OCI-LY7 (cell line): Measurements from ENCODE around the gene TLX3.

ENCODE experiments used
- EZH2phosphoT487 ChIP-seq: fragments of 200-600 bp; sonication (generic); IDR thresholded peaks from 2 replicates; pipeline ENCODE4 v1.6.1; 2018; ENCODE audit warnings: low read depth, borderline replicate concordance, mild to moderate bottlenecking, mixed run types, antibody characterized with exemption, low read length, moderate library complexity, mixed read lengths
- TF ChIP-seq, protein P1 (sequence below): fragments of 200-600 bp; sonication (generic); conservative IDR thresholded peaks from 2 replicates; pipeline ENCODE4 v1.5.1; 2014; ENCODE audit warnings: mild to moderate bottlenecking, antibody characterized with exemption, low read length, moderate library complexity, mixed read lengths

DNA sequence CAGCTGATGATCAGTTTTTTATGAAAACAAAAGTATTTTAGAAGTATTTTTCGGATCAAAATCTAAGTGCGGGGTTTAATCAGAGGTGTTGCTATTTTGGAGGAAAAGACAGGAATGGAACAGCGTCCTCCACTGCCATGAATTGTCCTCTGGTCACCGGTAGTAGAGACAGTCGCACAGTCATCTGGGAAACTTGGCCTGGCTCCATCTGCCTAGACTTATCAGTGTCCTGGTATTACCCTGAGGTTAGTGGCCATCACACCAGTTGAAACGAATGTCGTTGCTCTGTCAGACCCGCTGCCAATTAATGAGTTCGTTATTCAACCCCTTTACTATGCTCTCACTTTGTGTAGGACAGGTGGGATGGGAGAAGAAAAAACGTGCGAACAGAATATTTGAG is 8.2 kb downstream of the TLX3 start:
- TF ChIP-seq, protein P1, sequence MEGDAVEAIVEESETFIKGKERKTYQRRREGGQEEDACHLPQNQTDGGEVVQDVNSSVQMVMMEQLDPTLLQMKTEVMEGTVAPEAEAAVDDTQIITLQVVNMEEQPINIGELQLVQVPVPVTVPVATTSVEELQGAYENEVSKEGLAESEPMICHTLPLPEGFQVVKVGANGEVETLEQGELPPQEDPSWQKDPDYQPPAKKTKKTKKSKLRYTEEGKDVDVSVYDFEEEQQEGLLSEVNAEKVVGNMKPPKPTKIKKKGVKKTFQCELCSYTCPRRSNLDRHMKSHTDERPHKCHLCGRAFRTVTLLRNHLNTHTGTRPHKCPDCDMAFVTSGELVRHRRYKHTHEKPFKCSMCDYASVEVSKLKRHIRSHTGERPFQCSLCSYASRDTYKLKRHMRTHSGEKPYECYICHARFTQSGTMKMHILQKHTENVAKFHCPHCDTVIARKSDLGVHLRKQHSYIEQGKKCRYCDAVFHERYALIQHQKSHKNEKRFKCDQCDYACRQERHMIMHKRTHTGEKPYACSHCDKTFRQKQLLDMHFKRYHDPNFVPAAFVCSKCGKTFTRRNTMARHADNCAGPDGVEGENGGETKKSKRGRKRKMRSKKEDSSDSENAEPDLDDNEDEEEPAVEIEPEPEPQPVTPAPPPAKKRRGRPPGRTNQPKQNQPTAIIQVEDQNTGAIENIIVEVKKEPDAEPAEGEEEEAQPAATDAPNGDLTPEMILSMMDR, result no peak
- no peak for TF ChIP-seq EZH2phosphoT487
